HFFc6 (cell line): ENCODE data around the gene ADARB1. TPM values are rescaled to one million over a fixed set of nuclear protein-coding genes. Genes with fewer than 3 reads are reported as not detected.

Source experiments
- DNase-seq: peaks from one replicate; pipeline ENCODE4 v3.0.0-alpha.2; 2018
- H3K27ac Mint-ChIP-seq: 2 replicates; pipeline ENCODE4 v1.8.0; 2020; ENCODE audit warnings: mild to moderate bottlenecking, mixed read lengths
- H3K27me3 Mint-ChIP-seq: 2 replicates; pipeline ENCODE4 v1.8.0; 2021; ENCODE audit warnings: mild to moderate bottlenecking, moderate library complexity, mixed read lengths; ENCODE audit not compliant: insufficient read depth
- H3K36me3 Mint-ChIP-seq: 2 replicates; pipeline ENCODE4 v1.8.0; 2021; ENCODE audit warnings: low read depth, mixed read lengths
- H3K4me1 Mint-ChIP-seq: 2 replicates; pipeline ENCODE4 v1.8.0; 2020; ENCODE audit warnings: low read depth, mixed read lengths
- H3K4me3 Mint-ChIP-seq: 2 replicates; pipeline ENCODE4 v1.8.0; 2020; ENCODE audit warnings: mild to moderate bottlenecking, moderate library complexity, mixed read lengths
- H3K9me3 Mint-ChIP-seq: 2 replicates; pipeline ENCODE4 v1.8.0; 2020; ENCODE audit warnings: mild to moderate bottlenecking, mixed read lengths
- CTCF ChIP-seq: fragments of 200-600 bp; sonication (generic); IDR thresholded peaks from 2 replicates; pipeline ENCODE4 v1.5.0; 2021; ENCODE audit warnings: antibody characterized with exemption, mild to moderate bottlenecking
- total RNA-seq, 6 experiments: library from RNA; stranded (reverse); fragmentation: NEBNext Ultra II Directional; extraction: Animal tissue kit (Norgen Biotek cat#: 25700); gene quantifications; 2 replicates in 1 of 6; 3 replicates in 5 of 6; pipeline ENCODE4 v1.2.3, GENCODE V29; 2021

ADARB1 gene
- total RNA-seq, 6 experiments from 2014 or later, result 1.7 to 3.2 (median 2.2) TPM

DNA sequence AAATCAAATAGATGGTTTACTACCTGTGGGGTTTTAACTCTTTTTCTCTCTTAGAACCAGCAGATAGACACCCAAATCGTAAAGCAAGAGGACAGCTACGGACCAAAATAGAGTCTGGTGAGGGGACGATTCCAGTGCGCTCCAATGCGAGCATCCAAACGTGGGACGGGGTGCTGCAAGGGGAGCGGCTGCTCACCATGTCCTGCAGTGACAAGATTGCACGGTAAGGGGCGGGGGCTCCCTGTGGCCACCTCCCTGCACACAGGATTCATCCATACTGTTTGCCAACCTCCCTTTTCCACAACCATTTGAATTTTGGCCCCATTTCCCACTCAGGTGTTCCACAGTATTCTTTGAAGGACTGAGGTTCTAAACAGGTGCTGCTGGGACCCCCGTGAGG lies 110.5 kb downstream of the ADARB1 start:
- Mint-ChIP-seq H3K9me3 (peaks cover 36% of the 10 kb centered on the region), H3K27ac (no peak overlapping the region), H3K36me3 (peaks cover 26% of the 10 kb centered on the region), H3K4me1 (no peaks in the 10 kb centered on the region), H3K27me3 (peaks cover 8% of the 10 kb centered on the region), H3K4me3 (no peak overlapping the region)
- no peak for DNase-seq
- no peak for TF ChIP-seq CTCF

DNA sequence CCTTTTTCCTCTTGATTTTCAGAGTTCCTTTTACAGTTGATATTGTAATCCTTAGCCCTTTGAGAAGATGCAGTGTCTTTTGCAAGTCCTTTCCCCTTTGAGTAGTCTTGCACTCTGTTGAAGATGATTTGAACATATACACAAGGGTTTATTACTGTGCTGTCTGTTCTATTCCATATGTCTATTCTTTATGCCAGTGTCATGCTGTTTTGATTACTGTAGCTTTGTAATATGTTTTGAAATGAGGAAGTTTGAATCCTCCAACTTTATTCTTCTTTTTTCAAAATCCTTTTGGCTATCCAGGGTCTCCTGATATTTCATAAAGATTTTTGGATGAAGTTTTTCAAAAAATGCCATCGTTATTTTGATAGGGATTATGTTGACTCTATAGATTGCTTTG lies 112.3 kb downstream of the ADARB1 start:
- peaks cover 44% of the 10 kb centered on the region for H3K9me3 Mint-ChIP-seq
- TF ChIP-seq CTCF, result no peak
- H3K4me1 Mint-ChIP-seq, result no peaks in the 10 kb centered on the region
- no peak overlapping the region for H3K27ac Mint-ChIP-seq
- H3K4me3 Mint-ChIP-seq, result no peak overlapping the region
- peaks cover 5% of the 10 kb centered on the region for H3K27me3 Mint-ChIP-seq
- DNase-seq, result no peak
- peaks cover 31% of the 10 kb centered on the region for H3K36me3 Mint-ChIP-seq

- Mint-ChIP-seq H3K4me1 (no peaks in the 10 kb centered on the region), H3K27me3 (peaks cover 5% of the 10 kb centered on the region; the same call in 1 of the 2 replicates), H3K36me3 (peaks cover 31% of the 10 kb centered on the region), H3K27ac (no peak overlapping the region), H3K9me3 (peaks cover 44% of the 10 kb centered on the region), H3K4me3 (no peak overlapping the region)
- TF ChIP-seq CTCF, result no peak
- no peak for DNase-seq
Observed at GRCh38 chr21:45187646-45188045, 113.3 kb downstream of the ADARB1 start.

- Mint-ChIP-seq H3K36me3 (peaks cover 31% of the 10 kb centered on the region), H3K9me3 (peaks cover 44% of the 10 kb centered on the region), H3K27me3 (peaks cover 7% of the 10 kb centered on the region), H3K4me1 (no peaks in the 10 kb centered on the region), H3K4me3 (no peak overlapping the region), H3K27ac (no peak overlapping the region)
- DNase-seq, result no peak
- TF ChIP-seq CTCF, result no peak
Observed at GRCh38 chr21:45190013-45190412, 115.6 kb downstream of the ADARB1 start.

GRCh38 chr21:45192332-45192731 lies 118.0 kb downstream of the ADARB1 start:
- Mint-ChIP-seq H3K4me1 (no peaks in the 10 kb centered on the region), H3K27me3 (peaks cover 13% of the 10 kb centered on the region), H3K27ac (no peak overlapping the region), H3K9me3 (peaks cover 34% of the 10 kb centered on the region), H3K36me3 (peaks cover 23% of the 10 kb centered on the region), H3K4me3 (no peak overlapping the region)
- DNase-seq, result no peak
- TF ChIP-seq CTCF, result peak; percentile 26

- peaks cover 24% of the 10 kb centered on the region for H3K27me3 Mint-ChIP-seq
- TF ChIP-seq CTCF, result no peak
- H3K9me3 Mint-ChIP-seq, result no peaks in the 10 kb centered on the region
Observed at GRCh38 chr21:45196620-45197019, 122.2 kb downstream of the ADARB1 start.

More at GRCh38 chr21:45196620-45197019, 122.2 kb downstream of the ADARB1 start:
- no peak for DNase-seq
- no peak overlapping the region for H3K27ac Mint-ChIP-seq
- no peak overlapping the region for H3K4me3 Mint-ChIP-seq
- H3K4me1 Mint-ChIP-seq, result no peaks in the 10 kb centered on the region
- H3K36me3 Mint-ChIP-seq, result no peaks in the 10 kb centered on the region
